ENCODE data around the gene ANKS1B.

Gene ANKS1B

GRCh38 chr12:99277591-99278379, 707.0 kb downstream of the ANKS1B start:
- DNase-seq (ENCODE audit: low read depth): no peak
- no peak overlapping the region for H3K4me3 ChIP-seq (ENCODE audit: control insufficient read depth, low read depth, low read length)
- no peak for TF ChIP-seq CTCF (IDR thresholded peaks at IDR 0.05; ENCODE audit: control insufficient read depth, insufficient read depth, low read depth, low read length, missing control alignments)

- no peak for DNase-seq (ENCODE audit: low read depth)
- TF ChIP-seq CTCF (IDR thresholded peaks at IDR 0.05; ENCODE audit: control insufficient read depth, insufficient read depth, low read depth, low read length, missing control alignments): no peak
- no peak overlapping the region for H3K4me3 ChIP-seq (ENCODE audit: control insufficient read depth, low read depth, low read length)
Observed at GRCh38 chr12:99271071-99271470, 713.7 kb downstream of the ANKS1B start.

- TF ChIP-seq CTCF (IDR thresholded peaks at IDR 0.05; ENCODE audit: control insufficient read depth, insufficient read depth, low read depth, low read length, missing control alignments): no peak
- H3K4me3 ChIP-seq (ENCODE audit: control insufficient read depth, low read depth, low read length): no peak overlapping the region
- no peak for DNase-seq (ENCODE audit: low read depth)
Observed at GRCh38 chr12:99267038-99267437, 717.7 kb downstream of the ANKS1B start.

GRCh38 chr12:99265648-99266047, 719.1 kb downstream of the ANKS1B start:
- no peak overlapping the region for H3K4me3 ChIP-seq (ENCODE audit: control insufficient read depth, low read depth, low read length)
- no peak for DNase-seq (ENCODE audit: low read depth)
- no peak for TF ChIP-seq CTCF (IDR thresholded peaks at IDR 0.05; ENCODE audit: control insufficient read depth, insufficient read depth, low read depth, low read length, missing control alignments)

- no peak overlapping the region for H3K4me3 ChIP-seq (ENCODE audit: control insufficient read depth, low read depth, low read length)
- no peak for DNase-seq (ENCODE audit: low read depth)
- no peak for TF ChIP-seq CTCF (IDR thresholded peaks at IDR 0.05; ENCODE audit: control insufficient read depth, insufficient read depth, low read depth, low read length, missing control alignments)
Observed at GRCh38 chr12:99261256-99261655, 723.5 kb downstream of the ANKS1B start.

GRCh38 chr12:99260456-99260996, 724.2 kb downstream of the ANKS1B start:
- DNase-seq (ENCODE audit: low read depth): no peak
- no peak for TF ChIP-seq CTCF (IDR thresholded peaks at IDR 0.05; ENCODE audit: control insufficient read depth, insufficient read depth, low read depth, low read length, missing control alignments)
- no peak overlapping the region for H3K4me3 ChIP-seq (ENCODE audit: control insufficient read depth, low read depth, low read length)

All from AG09309 (cell line).